SKM-1 (cell line): ENCODE results near the gene IFIT3.
"Not testable (repeated sequence)": the region's sequence is repeated elsewhere in the genome, so short reads cannot be mapped to it uniquely, and the experiment has no call there.

Experiments
- DNase-seq: peaks from one replicate; lab custom pipeline; 2025; ENCODE audit not compliant: unreplicated experiment; lab: John Stamatoyannopoulos, UW

IFIT3 gene

GRCh38 chr10:89304026-89304425 is 23.8 kb upstream of the IFIT3 start:
- DNase-seq: no peak

- no peak for DNase-seq
These were observed 23.4 kb upstream of the IFIT3 start for GRCh38 chr10:89304446-89304845.

GRCh38 chr10:89304925-89305324 is 22.9 kb upstream of the IFIT3 start:
- DNase-seq: no peak

DNA sequence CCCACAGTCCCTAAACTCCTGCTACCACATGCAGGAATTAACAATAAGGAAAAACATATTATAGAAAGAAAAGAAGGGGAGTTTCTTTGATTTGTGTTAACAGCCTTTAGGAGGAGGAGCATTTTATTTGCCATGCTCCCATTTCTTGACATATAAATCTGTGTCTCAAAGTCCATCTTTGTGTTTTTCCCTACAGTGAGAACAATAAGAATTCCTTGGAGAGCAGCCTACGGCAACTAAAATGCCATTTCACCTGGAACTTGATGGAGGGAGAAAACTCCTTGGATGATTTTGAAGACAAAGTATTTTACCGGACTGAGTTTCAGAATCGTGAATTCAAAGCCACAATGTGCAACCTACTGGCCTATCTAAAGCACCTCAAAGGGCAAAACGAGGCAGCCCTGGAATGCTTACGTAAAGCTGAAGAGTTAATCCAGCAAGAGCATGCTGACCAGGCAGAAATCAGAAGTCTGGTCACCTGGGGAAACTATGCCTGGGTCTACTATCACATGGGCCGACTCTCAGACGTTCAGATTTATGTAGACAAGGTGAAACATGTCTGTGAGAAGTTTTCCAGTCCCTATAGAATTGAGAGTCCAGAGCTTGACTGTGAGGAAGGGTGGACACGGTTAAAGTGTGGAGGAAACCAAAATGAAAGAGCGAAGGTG is 21.9 kb upstream of the IFIT3 start:
- no peak for DNase-seq

DNA sequence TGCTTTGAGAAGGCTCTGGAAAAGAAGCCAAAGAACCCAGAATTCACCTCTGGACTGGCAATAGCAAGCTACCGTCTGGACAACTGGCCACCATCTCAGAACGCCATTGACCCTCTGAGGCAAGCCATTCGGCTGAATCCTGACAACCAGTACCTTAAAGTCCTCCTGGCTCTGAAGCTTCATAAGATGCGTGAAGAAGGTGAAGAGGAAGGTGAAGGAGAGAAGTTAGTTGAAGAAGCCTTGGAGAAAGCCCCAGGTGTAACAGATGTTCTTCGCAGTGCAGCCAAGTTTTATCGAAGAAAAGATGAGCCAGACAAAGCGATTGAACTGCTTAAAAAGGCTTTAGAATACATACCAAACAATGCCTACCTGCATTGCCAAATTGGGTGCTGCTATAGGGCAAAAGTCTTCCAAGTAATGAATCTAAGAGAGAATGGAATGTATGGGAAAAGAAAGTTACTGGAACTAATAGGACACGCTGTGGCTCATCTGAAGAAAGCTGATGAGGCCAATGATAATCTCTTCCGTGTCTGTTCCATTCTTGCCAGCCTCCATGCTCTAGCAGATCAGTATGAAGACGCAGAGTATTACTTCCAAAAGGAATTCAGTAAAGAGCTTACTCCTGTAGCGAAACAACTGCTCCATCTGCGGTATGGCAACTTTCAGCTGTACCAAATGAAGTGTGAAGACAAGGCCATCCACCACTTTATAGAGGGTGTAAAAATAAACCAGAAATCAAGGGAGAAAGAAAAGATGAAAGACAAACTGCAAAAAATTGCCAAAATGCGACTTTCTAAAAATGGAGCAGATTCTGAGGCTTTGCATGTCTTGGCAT is 21.1 kb upstream of the IFIT3 start:
- DNase-seq: no peak

- DNase-seq: no peak
These were observed 20.6 kb upstream of the IFIT3 start for GRCh38 chr10:89307269-89307577.

GRCh38 chr10:89308266-89308665 is 19.5 kb upstream of the IFIT3 start:
- DNase-seq: no peak

DNA sequence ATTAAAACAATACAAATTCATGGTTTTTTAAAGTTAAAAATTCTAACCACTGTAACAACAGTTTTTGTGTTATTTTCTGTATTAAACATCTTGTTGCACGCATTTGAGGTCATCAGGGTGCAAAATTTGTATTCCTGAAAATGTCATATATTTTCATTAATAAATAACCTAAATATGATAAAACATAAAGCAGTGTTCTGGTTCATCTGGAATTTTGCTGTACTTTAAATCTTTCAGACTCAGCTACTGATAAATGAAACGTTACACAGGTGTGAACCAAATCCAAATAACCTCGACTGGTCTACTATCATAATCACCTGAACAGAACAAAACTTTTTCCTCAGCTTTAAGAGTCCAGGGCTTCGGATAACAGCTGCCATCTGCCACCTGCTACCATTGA is 19.1 kb upstream of the IFIT3 start:
- DNase-seq: no peak

GRCh38 chr10:89309156-89310055 is 18.4 kb upstream of the IFIT3 start:
- DNase-seq: no peak

DNA sequence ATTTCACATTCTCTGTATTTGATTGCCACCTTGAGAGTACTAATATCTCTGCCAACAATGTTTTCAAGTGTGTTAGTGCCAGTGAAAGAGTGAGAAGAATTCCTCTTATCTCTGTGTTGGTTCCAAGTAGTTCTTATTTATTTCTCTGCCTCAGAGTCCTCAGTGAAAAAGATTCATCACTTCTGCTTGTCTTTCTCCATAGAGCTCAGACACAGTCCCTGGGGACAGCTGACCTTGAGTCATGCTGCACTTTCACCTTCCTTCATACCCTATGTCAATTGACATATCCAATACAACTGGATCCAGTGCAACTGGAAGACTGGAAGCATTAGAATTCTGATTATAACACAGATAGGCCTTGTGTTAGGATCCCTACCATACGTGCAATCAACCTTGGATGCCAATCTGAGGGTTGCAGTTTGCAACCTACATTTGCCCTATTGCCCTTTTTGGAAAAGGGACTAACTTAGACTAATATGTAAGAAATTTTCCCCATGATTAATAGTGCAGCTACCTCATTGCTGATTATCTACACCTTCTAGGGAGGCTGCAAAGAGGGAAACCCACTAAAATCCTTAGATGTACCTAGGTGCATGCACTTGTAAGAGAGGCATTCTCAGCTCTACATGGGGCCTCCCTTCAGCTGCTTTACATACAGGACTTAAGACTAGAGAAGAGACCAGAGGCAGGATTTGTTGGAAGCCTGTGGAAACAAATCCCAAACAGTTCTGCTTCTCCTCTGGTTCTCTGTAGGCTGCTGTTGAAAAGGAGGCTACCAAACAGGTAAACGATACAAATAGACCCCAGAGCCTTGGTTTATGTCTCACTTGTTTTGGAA is 17.5 kb upstream of the IFIT3 start:
- DNase-seq: no peak

DNA sequence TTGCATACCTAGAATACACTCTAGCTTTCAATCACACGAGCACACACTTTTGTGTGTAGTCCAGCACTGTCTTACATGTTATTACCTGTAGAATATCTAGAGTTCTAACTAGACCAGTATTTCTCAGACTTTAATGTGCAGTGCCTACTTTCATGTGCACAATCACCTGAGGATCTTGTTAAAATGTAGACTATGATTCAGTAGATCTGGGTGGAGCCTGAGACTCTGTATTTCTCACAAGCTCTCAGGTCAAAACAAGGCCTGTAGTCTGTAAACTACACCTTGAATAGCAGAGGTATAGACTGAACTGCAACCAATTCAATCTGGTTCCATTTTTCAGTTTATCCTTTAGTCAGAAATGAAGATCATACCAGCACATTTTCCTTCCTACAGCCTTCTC is 14.8 kb upstream of the IFIT3 start:
- DNase-seq: no peak

GRCh38 chr10:89314676-89315075 is 13.1 kb upstream of the IFIT3 start:
- no peak for DNase-seq

- DNase-seq: not testable (repeated sequence)
These were observed 9.8 kb upstream of the IFIT3 start for GRCh38 chr10:89318047-89318446.

- not testable (repeated sequence) for DNase-seq
These were observed 2.7 kb upstream of the IFIT3 start for GRCh38 chr10:89325081-89325480.

GRCh38 chr10:89325856-89326255 is 1.9 kb upstream of the IFIT3 start:
- DNase-seq: not testable (repeated sequence)

DNA sequence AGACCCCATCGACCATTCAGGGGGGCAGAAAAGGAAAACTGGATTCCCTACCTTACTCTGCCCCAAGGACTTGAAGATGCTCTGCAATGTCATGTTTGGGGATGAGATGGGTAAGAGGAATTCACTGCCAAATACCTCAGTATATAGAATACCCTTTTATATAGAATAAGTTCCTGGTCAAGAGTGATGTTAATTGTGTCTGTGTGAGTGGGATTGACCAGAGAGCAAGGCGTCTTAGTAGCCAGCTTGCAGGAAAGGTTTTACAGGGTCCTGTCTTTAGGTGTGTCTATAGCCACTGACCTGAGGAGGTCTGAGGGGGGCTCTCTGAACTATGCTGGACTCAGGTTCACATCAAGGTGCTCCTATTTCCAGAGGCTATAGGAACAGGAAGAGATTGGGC is 1.4 kb downstream of the IFIT3 start:
- no peak for DNase-seq

GRCh38 chr10:89330014-89330413 is 2.2 kb downstream of the IFIT3 start:
- not testable (repeated sequence) for DNase-seq

- DNase-seq: no peak
These were observed 2.9 kb downstream of the IFIT3 start for GRCh38 chr10:89330537-89331212.

DNA sequence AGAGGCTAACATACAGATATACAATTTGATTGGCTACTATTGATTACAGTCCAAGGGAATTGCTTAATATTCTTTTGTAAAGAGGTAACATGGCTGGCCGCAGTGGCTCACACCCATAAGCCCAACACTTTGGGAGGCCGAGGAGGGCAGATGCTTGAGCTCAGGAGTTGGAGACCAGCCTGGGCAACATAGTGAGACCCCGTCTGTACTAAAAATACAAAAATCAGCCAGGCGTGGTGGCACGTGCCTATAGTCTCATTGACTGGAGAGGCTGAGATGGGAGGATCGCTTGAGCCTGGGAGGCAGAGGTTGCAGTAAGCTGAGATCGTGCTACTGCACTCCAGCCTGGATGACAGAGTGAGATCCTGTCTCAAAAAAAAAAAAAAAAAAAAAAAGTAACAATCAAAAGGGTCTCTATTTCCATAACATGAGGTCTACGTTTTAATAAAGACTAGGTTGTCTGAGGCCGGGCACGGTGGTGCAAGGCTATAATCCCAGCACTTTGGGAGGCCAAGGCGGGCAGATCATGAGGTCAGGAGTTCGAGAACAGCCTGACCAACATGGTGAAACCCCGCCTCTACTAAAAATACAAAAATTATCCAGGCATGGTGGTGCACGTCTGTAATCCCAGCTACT is 3.8 kb downstream of the IFIT3 start:
- DNase-seq: not testable (repeated sequence)

DNA sequence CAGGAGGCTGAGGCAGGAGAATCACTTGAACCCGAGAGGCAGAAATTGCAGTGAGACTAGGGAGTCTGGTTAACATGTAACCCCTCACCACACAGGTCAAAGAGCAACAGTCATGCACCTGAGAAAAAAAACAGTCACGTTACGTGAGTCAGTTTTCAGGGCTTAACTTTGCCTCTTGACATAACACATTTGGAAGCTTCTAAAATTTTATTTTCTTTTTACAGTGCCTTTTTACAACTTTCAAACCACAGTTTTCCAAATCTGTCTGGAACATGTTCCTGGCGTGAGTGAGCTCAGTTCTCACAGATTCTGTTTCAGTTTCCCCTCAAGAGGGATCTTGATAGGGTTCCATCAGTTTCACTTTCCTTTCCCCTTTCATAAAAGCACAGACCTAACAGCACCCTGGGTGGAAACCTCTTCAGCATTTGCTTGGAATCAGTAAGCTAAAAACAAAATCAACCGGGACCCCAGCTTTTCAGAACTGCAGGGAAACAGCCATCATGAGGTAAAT is 4.4 kb downstream of the IFIT3 start:
- no peak for DNase-seq
